HCT116 (cell line): ENCODE results near the gene FGGY.

ENCODE experiments used
- CEBPB ChIP-seq: IDR thresholded peaks from 2 replicates; pipeline ENCODE4 v1.6.1; 2012; ENCODE audit warnings: low read depth
- EGR1 ChIP-seq: IDR thresholded peaks from 2 replicates; pipeline ENCODE4 v1.6.1; 2012; ENCODE audit warnings: low read depth
- ELF1 ChIP-seq: IDR thresholded peaks from 2 replicates; pipeline ENCODE4 v1.6.1; 2012; ENCODE audit warnings: low read depth, borderline replicate concordance
- EZH2phosphoT487 ChIP-seq: fragments of 200-600 bp; IDR thresholded peaks from 2 replicates; pipeline ENCODE4 v1.6.1; 2018; ENCODE audit warnings: antibody characterized with exemption, borderline replicate concordance
- JUND ChIP-seq: IDR thresholded peaks from 2 replicates; pipeline ENCODE4 v1.6.1; 2012
- POLR2A ChIP-seq: IDR thresholded peaks from 2 replicates; pipeline ENCODE4 v1.7.0; 2011; ENCODE audit warnings: borderline replicate concordance; ENCODE audit not compliant: insufficient read depth, insufficient read length; ENCODE audit errors: extremely low read depth
- RAD21 ChIP-seq: IDR thresholded peaks from 2 replicates; pipeline ENCODE4 v1.6.1; 2012; ENCODE audit warnings: low read depth, mild to moderate bottlenecking
- SIN3A ChIP-seq: IDR thresholded peaks from 2 replicates; pipeline ENCODE4 v1.6.1; 2012; ENCODE audit warnings: low read depth
- SP1 ChIP-seq: IDR thresholded peaks from 2 replicates; pipeline ENCODE4 v1.6.1; 2012; ENCODE audit warnings: low read depth
- ZNF274 ChIP-seq: fragments of 200-500 bp; sonication (Bioruptor generic); IDR thresholded peaks from 2 replicates; pipeline ENCODE4 v1.6.1; 2014; ENCODE audit warnings: mild to moderate bottlenecking, low read depth, low read length, inconsistent platforms
- TF ChIP-seq, protein P1 (sequence below), 3 experiments: fragments of 200-600 bp in 1 of 3; sonication (generic) in 1 of 3; IDR thresholded peaks in 2 of 3; conservative IDR thresholded peaks in 1 of 3; 2 replicates each; pipeline ENCODE4 v1.5.1; 2012 to 2017; ENCODE audit warnings: low read depth in 2 of 3, low read length in 2 of 3, antibody characterized with exemption in 1 of 3, borderline replicate concordance in 1 of 3, control low read depth in 1 of 3, mild to moderate bottlenecking in 1 of 3, mixed read lengths in 1 of 3, mixed run types in 1 of 3, moderate library complexity in 1 of 3; ENCODE audit not compliant: insufficient read depth in 1 of 3
- TF ChIP-seq, protein P2 (sequence below): IDR thresholded peaks from 2 replicates; pipeline ENCODE4 v1.6.1; 2012
- TF ChIP-seq, protein P3 (sequence below): IDR thresholded peaks from 2 replicates; pipeline ENCODE4 v1.6.1; 2012; ENCODE audit warnings: low read depth

DNA sequence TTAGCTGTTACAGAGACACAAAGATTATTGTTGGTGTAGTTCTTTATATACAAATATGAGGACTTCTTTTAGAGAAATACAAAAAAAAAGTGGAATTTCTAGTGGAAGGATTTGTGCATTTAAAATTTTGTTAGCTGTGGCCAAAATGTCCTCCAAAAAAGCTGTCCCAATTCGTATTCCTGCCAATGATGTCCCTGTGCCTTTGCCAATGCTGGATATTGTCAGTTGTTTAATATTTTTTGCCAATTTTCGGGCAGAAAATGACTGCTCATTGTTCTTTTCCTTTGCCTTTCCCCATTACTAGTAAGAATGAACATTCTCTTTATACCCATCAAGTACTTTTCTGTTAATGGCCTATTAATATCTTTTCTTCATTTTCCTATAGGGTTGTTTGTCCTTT lies 407.8 kb downstream of the FGGY start:
- TF ChIP-seq ZNF274 (no peak), RAD21 (no peak), EGR1 (no peak), POLR2A (no peak), SIN3A (no peak), SP1 (no peak), JUND (no peak), CEBPB (no peak), EZH2phosphoT487 (no peak), ELF1 (no peak)
- TF ChIP-seq, protein P1, sequence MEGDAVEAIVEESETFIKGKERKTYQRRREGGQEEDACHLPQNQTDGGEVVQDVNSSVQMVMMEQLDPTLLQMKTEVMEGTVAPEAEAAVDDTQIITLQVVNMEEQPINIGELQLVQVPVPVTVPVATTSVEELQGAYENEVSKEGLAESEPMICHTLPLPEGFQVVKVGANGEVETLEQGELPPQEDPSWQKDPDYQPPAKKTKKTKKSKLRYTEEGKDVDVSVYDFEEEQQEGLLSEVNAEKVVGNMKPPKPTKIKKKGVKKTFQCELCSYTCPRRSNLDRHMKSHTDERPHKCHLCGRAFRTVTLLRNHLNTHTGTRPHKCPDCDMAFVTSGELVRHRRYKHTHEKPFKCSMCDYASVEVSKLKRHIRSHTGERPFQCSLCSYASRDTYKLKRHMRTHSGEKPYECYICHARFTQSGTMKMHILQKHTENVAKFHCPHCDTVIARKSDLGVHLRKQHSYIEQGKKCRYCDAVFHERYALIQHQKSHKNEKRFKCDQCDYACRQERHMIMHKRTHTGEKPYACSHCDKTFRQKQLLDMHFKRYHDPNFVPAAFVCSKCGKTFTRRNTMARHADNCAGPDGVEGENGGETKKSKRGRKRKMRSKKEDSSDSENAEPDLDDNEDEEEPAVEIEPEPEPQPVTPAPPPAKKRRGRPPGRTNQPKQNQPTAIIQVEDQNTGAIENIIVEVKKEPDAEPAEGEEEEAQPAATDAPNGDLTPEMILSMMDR (IDR thresholded peaks at IDR 0.05 in 2 of 3, conservative IDR thresholded peaks at IDR 0.05 in 1 of 3; ENCODE audit: borderline replicate concordance in 1 of 3, insufficient read depth in 1 of 3, low read depth in 2 of 3, low read length in 2 of 3), result no peak
- TF ChIP-seq, protein P2, sequence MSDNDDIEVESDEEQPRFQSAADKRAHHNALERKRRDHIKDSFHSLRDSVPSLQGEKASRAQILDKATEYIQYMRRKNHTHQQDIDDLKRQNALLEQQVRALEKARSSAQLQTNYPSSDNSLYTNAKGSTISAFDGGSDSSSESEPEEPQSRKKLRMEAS, result no peak
- TF ChIP-seq, protein P3, sequence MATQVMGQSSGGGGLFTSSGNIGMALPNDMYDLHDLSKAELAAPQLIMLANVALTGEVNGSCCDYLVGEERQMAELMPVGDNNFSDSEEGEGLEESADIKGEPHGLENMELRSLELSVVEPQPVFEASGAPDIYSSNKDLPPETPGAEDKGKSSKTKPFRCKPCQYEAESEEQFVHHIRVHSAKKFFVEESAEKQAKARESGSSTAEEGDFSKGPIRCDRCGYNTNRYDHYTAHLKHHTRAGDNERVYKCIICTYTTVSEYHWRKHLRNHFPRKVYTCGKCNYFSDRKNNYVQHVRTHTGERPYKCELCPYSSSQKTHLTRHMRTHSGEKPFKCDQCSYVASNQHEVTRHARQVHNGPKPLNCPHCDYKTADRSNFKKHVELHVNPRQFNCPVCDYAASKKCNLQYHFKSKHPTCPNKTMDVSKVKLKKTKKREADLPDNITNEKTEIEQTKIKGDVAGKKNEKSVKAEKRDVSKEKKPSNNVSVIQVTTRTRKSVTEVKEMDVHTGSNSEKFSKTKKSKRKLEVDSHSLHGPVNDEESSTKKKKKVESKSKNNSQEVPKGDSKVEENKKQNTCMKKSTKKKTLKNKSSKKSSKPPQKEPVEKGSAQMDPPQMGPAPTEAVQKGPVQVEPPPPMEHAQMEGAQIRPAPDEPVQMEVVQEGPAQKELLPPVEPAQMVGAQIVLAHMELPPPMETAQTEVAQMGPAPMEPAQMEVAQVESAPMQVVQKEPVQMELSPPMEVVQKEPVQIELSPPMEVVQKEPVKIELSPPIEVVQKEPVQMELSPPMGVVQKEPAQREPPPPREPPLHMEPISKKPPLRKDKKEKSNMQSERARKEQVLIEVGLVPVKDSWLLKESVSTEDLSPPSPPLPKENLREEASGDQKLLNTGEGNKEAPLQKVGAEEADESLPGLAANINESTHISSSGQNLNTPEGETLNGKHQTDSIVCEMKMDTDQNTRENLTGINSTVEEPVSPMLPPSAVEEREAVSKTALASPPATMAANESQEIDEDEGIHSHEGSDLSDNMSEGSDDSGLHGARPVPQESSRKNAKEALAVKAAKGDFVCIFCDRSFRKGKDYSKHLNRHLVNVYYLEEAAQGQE, result no peak
